AG09319 (cell line): Measurements from ENCODE around the gene HTATIP2.

ENCODE experiments used
- DNase-seq: peaks from one replicate; pipeline ENCODE4 v3.0.0-alpha.2; 2010; ENCODE audit warnings: low read depth; ENCODE audit errors: extremely low read depth
- TF ChIP-seq, protein P1 (sequence below): IDR thresholded peaks from 2 replicates; pipeline ENCODE4 v1.5.1; 2011; ENCODE audit warnings: low read depth, mild to moderate bottlenecking, inconsistent platforms, low read length, moderate library complexity

Gene HTATIP2

GRCh38 chr11:20342347-20343141, 21.0 kb upstream of the HTATIP2 start:
- DNase-seq: no peak
- TF ChIP-seq, protein P1, sequence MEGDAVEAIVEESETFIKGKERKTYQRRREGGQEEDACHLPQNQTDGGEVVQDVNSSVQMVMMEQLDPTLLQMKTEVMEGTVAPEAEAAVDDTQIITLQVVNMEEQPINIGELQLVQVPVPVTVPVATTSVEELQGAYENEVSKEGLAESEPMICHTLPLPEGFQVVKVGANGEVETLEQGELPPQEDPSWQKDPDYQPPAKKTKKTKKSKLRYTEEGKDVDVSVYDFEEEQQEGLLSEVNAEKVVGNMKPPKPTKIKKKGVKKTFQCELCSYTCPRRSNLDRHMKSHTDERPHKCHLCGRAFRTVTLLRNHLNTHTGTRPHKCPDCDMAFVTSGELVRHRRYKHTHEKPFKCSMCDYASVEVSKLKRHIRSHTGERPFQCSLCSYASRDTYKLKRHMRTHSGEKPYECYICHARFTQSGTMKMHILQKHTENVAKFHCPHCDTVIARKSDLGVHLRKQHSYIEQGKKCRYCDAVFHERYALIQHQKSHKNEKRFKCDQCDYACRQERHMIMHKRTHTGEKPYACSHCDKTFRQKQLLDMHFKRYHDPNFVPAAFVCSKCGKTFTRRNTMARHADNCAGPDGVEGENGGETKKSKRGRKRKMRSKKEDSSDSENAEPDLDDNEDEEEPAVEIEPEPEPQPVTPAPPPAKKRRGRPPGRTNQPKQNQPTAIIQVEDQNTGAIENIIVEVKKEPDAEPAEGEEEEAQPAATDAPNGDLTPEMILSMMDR: no peak

GRCh38 chr11:20351136-20351535, 12.4 kb upstream of the HTATIP2 start:
- TF ChIP-seq, protein P1: no peak
- DNase-seq: no peak

GRCh38 chr11:20351751-20352262, 11.7 kb upstream of the HTATIP2 start:
- no peak for DNase-seq
- TF ChIP-seq, protein P1: no peak

DNA sequence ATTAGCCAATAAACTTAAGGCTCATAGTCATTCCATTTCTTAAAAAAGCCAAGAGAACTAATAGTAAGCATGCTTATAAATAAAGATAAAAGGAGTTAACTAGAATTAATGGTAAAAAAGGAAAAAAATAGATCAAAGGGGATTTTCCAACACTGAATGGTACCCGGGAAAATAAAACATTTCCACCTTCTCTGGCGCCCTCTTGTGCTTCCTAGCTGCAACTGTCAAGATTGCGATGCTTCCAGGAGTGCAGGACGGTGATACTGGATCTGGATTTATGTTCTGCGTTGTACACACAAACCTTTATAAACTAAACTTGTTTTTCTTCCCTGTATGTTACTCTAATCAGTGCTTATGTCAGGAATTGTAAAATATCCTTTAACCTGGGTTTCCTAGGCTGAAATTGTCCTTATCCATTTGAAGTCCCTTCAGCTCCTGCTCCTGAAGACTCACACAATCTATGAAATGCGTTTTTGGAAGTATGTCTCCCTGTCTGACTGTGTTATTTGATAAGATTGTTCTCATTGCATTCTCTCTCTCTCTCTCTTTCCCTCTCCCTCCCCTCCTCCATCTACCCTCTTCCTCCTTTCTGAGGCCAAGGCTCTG, 9.6 kb upstream of the HTATIP2 start:
- no peak for DNase-seq
- TF ChIP-seq, protein P1: peak; percentile 88

DNA sequence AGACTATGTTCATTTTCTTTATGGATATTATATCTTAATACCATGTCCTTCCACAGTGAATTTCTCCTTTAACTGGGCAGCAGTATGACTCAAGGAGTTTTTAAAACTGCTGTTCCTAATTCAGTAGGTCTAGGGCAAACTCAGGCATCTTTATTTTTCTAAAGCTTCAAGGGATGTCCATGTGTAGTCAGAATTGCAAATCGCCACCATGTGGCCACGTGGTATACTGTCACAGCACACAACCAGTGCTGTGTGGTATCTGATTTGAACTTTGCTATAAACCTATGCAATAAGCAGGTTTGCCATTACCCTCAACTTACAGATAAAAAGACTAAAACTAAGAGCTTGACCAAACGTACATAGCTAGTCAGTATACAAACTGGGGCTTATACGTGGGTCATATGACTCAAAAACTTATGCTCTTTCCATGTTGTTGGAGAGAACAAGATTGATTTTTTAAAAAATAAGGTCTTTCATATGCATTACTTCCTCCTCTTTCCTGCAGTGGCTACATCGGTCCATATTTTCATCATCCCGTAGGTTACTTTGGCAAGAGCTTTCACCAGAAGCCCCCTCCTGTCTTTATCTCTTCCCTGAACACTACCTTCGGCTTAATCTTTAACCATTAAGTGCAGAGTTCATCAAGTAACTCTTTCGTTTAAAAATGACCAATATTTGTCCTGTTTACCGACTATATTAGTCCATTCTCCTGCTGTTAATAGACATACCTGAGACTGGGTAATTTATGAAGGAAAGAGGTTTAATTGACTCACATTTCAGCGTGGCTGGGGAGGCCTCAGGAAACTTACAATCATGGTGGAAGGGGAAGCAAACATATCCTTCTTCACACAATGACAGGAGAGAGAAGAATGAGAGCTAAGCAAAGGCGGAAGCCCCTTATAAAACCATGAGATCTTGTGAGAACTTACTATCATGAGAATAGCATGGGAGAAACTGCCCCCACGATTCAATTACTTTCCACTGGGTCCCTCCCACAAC, 8.0 kb upstream of the HTATIP2 start:
- no peak for DNase-seq
- TF ChIP-seq, protein P1: peak; percentile 40

DNA sequence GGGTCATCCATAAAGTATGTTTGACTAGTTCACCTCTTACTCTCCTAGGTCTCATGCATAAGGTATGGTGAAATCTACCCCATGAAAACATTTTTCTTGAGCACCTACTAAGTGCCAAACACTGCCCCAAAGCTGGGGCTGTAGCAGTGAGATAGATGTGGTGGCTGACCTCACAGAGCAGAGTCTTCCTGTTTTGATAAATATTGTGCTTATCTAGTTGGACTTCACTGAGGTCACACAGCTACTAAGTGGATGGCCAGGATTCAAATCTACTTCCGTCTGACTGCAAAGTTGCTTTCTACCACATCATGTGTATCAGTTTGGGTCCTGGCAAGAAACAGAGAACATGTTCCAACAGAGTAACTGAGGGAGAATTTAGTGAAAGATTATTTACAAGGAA, 6.4 kb upstream of the HTATIP2 start:
- TF ChIP-seq, protein P1: no peak
- no peak for DNase-seq
